Bone marrow (tissue), 2 donors: Measurements from ENCODE around the gene OR2F1.
"Not testable (repeated sequence)": the region's sequence is repeated elsewhere in the genome, so short reads cannot be mapped to it uniquely, and the experiment has no call there.

Source experiments
- DNase-seq, 2 donors: peaks; one replicate each; lab custom pipeline; 2025; lab: John Stamatoyannopoulos, UW

OR2F1 gene

DNA sequence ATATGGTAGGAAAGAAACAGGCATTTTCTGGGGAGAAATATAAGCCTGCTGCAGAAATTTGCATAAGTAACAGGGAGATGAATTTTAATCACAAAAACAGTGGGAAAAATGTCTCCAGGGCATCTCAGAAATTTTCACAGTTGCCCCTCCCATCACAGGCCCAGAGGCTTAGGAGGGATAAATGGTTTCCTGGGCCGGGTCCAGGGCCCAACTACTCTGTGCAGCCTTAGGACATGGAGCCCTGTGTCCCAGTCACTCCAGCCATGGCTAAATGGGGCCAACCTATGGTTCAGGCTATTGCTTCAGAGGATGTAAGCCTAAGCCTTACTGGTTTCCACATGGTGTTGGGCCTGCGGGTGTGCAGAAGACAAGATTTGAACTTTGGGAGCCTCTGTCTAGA, 54.7 kb downstream of the OR2F1 start:
- DNase-seq = no peak

DNA sequence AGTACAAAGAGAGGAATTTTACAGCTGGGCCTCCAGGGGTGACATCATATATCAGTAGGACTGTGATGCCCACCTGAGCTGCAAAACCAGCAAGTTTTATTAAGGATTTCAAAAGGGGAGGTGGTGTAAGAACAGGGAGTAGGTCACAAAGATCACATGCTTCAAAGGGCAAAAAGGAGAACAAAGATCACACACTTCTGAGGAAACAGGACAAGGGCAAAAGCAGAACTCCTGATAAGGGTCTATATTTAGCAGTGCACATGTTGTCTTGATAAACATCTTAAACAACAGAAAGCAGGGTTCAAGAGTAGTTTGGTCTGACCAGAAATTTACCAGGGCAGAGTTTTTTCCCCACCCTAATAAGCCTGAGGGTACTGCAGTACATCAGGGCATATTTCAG, 55.4 kb downstream of the OR2F1 start:
- DNase-seq = not testable (repeated sequence)

DNA sequence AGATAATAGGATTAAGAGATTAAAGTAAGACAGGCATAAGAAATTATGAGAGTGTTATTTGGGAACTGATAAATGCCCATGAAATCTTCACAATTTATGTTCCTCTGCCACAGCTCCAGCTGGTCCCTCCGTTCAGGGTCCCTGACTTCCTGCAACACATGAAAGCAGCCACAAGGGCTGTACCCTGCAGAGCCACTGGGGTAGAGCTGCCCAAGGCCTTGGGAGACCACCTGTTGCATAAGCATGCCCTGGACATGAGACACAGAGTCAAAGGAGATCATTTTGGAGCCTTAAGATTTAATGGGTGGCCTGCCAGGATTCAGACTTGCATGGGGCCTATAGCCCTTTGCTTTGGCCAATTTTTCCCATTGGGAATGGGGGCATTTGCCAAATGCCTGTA, 56.2 kb downstream of the OR2F1 start:
- DNase-seq = not testable (repeated sequence)

DNA sequence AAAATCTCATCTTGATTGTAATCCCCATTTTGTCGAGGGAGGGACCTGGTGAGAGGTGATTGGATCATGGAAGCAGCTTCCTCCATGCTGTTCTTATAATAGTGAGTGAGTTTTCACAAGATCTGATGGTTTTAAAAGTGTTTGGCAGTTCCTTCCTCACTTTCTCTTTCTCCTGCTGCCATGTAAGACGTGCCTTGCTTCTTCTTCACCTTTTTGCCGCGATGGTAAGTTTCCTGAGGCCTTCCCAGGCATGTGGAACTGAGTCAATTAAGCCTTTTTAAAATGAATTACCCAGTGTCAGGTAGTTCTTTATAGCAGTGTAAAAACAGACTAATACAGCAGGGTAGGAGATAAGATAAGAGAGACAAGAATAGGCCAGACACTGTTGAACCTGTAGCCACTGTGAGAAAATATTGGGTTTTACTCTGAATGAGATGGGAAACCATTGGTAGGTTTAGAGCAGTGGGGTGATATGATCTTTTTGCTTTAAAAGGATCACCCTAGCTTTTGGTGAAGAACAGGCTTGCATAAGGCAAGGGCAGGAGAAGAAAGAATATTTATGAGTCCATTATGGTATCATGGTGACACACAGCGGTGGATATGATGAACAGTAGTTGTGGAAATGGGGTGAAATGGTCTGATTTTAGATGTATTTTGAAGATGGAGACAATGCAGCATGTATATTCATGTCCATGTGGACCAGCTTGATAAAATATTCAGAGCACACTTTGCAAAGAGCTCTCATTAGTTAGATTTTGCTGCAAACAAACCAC, 57.0 kb downstream of the OR2F1 start:
- no peak for DNase-seq
